HUES6 (cell line): ENCODE measurements around the gene TSPYL2.

ENCODE experiments used
- H3K27ac ChIP-seq: 2 replicates; pipeline ENCODE4 v1.7.0; 2013; ENCODE audit warnings: low read depth, mild to moderate bottlenecking, low read length, inconsistent platforms
- H3K27me3 ChIP-seq: 2 replicates; pipeline ENCODE4 v1.6.1; 2013; ENCODE audit warnings: low read length; ENCODE audit not compliant: control insufficient read depth, insufficient read depth
- H3K36me3 ChIP-seq: 2 replicates; pipeline ENCODE4 v1.6.1; 2013; ENCODE audit warnings: low read length; ENCODE audit not compliant: control insufficient read depth, insufficient read depth
- H3K4me1 ChIP-seq: 2 replicates; pipeline ENCODE4 v1.6.1; 2013; ENCODE audit warnings: low read length; ENCODE audit not compliant: control insufficient read depth, insufficient read depth
- H3K4me3 ChIP-seq: 2 replicates; pipeline ENCODE4 v1.5.1; 2013; ENCODE audit warnings: low read depth, low read length
- H3K9ac ChIP-seq: one replicate; pipeline ENCODE4 v1.6.1; 2013; ENCODE audit warnings: mild to moderate bottlenecking, low read length
- H3K9me3 ChIP-seq: 2 replicates; pipeline ENCODE4 v1.6.1; 2013; ENCODE audit warnings: low read depth, low read length; ENCODE audit not compliant: control insufficient read depth, insufficient read depth

Gene TSPYL2

GRCh38 chrX:53080628-53081580, 1.3 kb upstream of the TSPYL2 start:
- Histone ChIP-seq H3K4me3 (peak overlapping the region; percentile 43), H3K27ac (no peak overlapping the region), H3K9me3 (peaks cover 9% of the 10 kb centered on the region; the same call in 1 of the 2 replicates), H3K36me3 (peaks cover 24% of the 10 kb centered on the region), H3K27me3 (no peaks in the 10 kb centered on the region), H3K4me1 (peaks cover 10% of the 10 kb centered on the region; the same call in 1 of the 2 replicates), H3K9ac (peak overlapping the region; percentile 51)

- Histone ChIP-seq H3K4me3 (peak overlapping the region; percentile 84), H3K4me1 (peaks cover 10% of the 10 kb centered on the region; the same call in 1 of the 2 replicates), H3K9ac (peak overlapping the region; percentile 54), H3K9me3 (no peaks in the 10 kb centered on the region; the same call in 1 of the 2 replicates), H3K27me3 (no peaks in the 10 kb centered on the region), H3K27ac (peak overlapping the region; percentile 80; the same call in 1 of the 2 replicates), H3K36me3 (peaks cover 40% of the 10 kb centered on the region)
These were observed 828 bp downstream of the TSPYL2 start for GRCh38 chrX:53082773-53083616.

DNA sequence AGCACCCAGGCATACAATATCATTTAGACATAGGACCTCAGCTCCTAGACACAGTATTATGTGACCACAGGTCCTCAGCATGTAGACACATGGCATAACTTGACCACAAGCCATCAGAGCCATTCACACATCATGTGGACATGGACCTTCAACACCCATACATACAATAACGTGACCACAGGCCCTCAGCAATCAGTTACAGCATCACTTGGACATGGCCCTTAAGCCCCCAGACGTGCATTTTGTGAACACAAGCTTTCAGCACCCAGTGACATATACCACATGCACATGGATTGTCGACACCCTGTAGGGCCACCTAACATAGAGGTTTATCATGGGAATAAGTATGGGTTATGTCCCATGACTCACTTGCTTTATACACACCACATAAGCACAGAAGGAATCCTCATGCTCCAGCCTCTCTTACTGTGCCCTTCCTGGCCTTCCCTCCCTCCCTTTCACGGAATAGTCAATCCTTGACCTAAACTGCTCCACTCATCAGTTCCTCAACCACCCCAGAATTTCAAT, 1.9 kb downstream of the TSPYL2 start:
- no peak overlapping the region for H3K27ac ChIP-seq
- no peak overlapping the region for H3K9ac ChIP-seq
- H3K36me3 ChIP-seq, result peaks cover 40% of the 10 kb centered on the region
- no peaks in the 10 kb centered on the region for H3K27me3 ChIP-seq
- no peak overlapping the region for H3K4me3 ChIP-seq
- peaks cover 12% of the 10 kb centered on the region; the same call in 1 of the 2 replicates for H3K4me1 ChIP-seq
- no peaks in the 10 kb centered on the region; the same call in 1 of the 2 replicates for H3K9me3 ChIP-seq

DNA sequence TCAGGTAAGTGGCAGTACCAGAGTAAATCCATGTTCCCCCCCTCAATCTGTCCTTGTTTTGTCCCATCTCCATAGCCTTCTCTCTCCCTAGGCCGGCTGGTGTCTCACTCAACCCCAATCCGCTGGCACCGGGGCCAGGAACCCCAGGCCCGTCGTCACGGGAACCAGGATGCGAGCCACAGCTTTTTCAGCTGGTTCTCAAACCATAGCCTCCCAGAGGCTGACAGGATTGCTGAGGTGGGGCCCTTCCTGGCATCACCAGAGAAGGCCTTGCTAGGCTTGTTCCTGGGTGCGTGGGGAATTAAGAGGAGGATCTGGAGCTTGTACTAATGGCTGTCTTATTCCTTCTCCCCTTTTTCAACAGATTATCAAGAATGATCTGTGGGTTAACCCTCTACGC, 2.7 kb downstream of the TSPYL2 start:
- Histone ChIP-seq H3K27ac (no peak overlapping the region), H3K36me3 (peaks cover 40% of the 10 kb centered on the region), H3K9ac (no peak overlapping the region), H3K4me3 (no peak overlapping the region), H3K27me3 (no peaks in the 10 kb centered on the region), H3K4me1 (peaks cover 12% of the 10 kb centered on the region; the same call in 1 of the 2 replicates), H3K9me3 (no peaks in the 10 kb centered on the region; the same call in 1 of the 2 replicates)

DNA sequence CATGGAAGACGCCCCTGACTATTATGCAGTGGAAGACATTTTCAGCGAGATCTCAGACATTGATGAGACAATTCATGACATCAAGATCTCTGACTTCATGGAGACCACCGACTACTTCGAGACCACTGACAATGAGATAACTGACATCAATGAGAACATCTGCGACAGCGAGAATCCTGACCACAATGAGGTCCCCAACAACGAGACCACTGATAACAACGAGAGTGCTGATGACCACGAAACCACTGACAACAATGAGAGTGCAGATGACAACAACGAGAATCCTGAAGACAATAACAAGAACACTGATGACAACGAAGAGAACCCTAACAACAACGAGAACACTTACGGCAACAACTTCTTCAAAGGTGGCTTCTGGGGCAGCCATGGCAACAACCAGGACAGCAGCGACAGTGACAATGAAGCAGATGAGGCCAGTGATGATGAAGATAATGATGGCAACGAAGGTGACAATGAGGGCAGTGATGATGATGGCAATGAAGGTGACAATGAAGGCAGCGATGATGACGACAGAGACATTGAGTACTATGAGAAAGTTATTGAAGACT, 3.6 kb downstream of the TSPYL2 start:
- Histone ChIP-seq H3K36me3 (peaks cover 40% of the 10 kb centered on the region), H3K9me3 (no peaks in the 10 kb centered on the region; the same call in 1 of the 2 replicates), H3K4me3 (no peak overlapping the region), H3K27ac (no peak overlapping the region), H3K27me3 (no peaks in the 10 kb centered on the region), H3K9ac (no peak overlapping the region), H3K4me1 (peaks cover 10% of the 10 kb centered on the region; the same call in 1 of the 2 replicates)

- peaks cover 40% of the 10 kb centered on the region for H3K36me3 ChIP-seq
- no peak overlapping the region for H3K9ac ChIP-seq
- H3K4me3 ChIP-seq, result no peak overlapping the region
- H3K9me3 ChIP-seq, result no peaks in the 10 kb centered on the region; the same call in 1 of the 2 replicates
- no peak overlapping the region for H3K27ac ChIP-seq
- no peaks in the 10 kb centered on the region for H3K27me3 ChIP-seq
- H3K4me1 ChIP-seq, result peaks cover 8% of the 10 kb centered on the region; the same call in 1 of the 2 replicates
These were observed 4.3 kb downstream of the TSPYL2 start for GRCh38 chrX:53086464-53086863.

DNA sequence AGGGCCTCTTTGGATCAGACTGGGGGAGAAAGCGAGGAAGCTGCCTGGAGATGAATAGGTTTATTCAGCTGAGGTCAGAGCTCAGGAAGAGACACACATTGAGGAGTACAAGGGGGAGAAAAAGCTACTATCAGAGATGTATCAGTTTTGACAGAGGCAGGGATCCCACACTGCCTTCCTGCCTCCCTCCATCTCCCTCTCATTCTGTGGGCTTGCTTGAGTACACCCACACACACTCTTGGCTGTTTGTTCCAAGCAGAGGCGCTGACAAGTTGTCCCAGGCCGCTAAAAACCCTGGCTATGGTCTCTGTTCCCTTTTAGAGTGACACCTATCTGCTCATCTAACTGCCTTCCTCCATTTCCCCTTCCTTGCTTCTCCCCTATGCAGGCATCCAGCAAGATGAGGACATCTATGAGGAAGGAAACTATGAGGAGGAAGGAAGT, 5.2 kb downstream of the TSPYL2 start:
- Histone ChIP-seq H3K9ac (no peak overlapping the region), H3K27ac (no peak overlapping the region), H3K9me3 (no peaks in the 10 kb centered on the region; the same call in 1 of the 2 replicates), H3K36me3 (peaks cover 40% of the 10 kb centered on the region), H3K4me3 (no peak overlapping the region), H3K4me1 (peaks cover 8% of the 10 kb centered on the region; the same call in 1 of the 2 replicates), H3K27me3 (no peaks in the 10 kb centered on the region)

DNA sequence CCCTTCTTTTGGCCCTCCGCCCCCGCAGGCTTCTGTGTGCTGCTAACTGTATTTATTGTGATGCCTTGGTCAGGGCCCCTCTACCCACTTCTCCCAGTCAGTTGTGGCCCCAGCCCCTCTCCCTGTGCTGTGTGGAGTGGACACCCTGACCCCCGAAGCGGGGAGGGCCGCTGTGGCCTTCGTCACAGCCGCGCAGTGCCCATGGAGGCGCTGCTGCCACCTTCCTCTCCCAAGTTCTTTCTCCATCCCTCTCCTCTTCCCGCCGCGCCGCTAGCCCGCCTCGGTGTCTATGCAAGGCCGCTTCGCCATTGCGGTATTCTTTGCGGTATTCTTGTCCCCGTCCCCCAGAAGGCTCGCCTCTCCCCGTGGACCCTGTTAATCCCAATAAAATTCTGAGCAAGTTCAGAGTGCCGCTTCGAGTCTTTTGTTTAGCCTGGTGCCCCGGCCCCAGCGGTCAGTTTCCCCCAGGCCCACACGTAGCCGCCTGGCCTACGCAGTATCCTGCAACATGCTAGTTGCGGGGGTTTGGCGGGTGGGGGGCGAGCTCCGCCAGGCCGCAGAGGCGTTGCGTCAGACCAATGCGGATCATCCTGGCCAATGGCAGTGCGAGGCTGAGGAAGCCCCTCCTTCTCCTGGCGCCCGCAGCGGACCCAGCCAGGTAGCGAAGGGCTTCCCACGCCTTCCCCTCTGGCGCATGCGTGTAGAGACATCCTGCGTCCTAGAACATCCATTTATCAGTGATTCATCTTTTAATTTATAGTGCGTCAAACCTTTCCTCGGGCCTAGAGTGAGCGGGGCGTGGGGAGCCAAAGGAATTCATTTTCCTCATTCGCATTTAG, 6.2 kb downstream of the TSPYL2 start:
- peak overlapping the region; percentile 59; the same call in 1 of the 2 replicates for H3K27ac ChIP-seq
- peak overlapping the region; percentile 70 for H3K4me3 ChIP-seq
- peaks cover 40% of the 10 kb centered on the region for H3K36me3 ChIP-seq
- H3K9me3 ChIP-seq, result no peaks in the 10 kb centered on the region; the same call in 1 of the 2 replicates
- H3K4me1 ChIP-seq, result peaks cover 4% of the 10 kb centered on the region; the same call in 1 of the 2 replicates
- H3K9ac ChIP-seq, result peak overlapping the region; percentile 74
- no peaks in the 10 kb centered on the region for H3K27me3 ChIP-seq

GRCh38 chrX:53089224-53089842, 7.2 kb downstream of the TSPYL2 start:
- no peaks in the 10 kb centered on the region for H3K27me3 ChIP-seq
- peaks cover 3% of the 10 kb centered on the region; the same call in 1 of the 2 replicates for H3K4me1 ChIP-seq
- H3K9me3 ChIP-seq, result no peaks in the 10 kb centered on the region; the same call in 1 of the 2 replicates
- no peak overlapping the region for H3K27ac ChIP-seq
- peaks cover 35% of the 10 kb centered on the region for H3K36me3 ChIP-seq
- peak overlapping the region; percentile 70 for H3K4me3 ChIP-seq
- H3K9ac ChIP-seq, result peak overlapping the region; percentile 15
